ENCODE data around the gene ST6GAL2.

Gene ST6GAL2

GRCh38 chr2:106863387-106863786 is 22.6 kb downstream of the ST6GAL2 start:
- DNase-seq = no peak

GRCh38 chr2:106859498-106859897 is 26.5 kb downstream of the ST6GAL2 start:
- DNase-seq = no peak

GRCh38 chr2:106858810-106859209 is 27.2 kb downstream of the ST6GAL2 start:
- DNase-seq = no peak

- DNase-seq = no peak
These were observed 28.0 kb downstream of the ST6GAL2 start for GRCh38 chr2:106857882-106858478.

GRCh38 chr2:106853631-106854030 is 32.3 kb downstream of the ST6GAL2 start:
- no peak for DNase-seq

GRCh38 chr2:106851881-106852501 is 34.0 kb downstream of the ST6GAL2 start:
- DNase-seq = no peak

GRCh38 chr2:106851087-106851874 is 34.7 kb downstream of the ST6GAL2 start:
- DNase-seq = no peak

GRCh38 chr2:106849253-106849652 is 36.7 kb downstream of the ST6GAL2 start:
- DNase-seq = no peak

GRCh38 chr2:106847366-106847765 is 38.6 kb downstream of the ST6GAL2 start:
- DNase-seq = no peak

- DNase-seq = no peak
These were observed 40.3 kb downstream of the ST6GAL2 start for GRCh38 chr2:106845716-106846115.

- DNase-seq = no peak
These were observed 42.1 kb downstream of the ST6GAL2 start for GRCh38 chr2:106843910-106844250.

- no peak for DNase-seq
These were observed 42.7 kb downstream of the ST6GAL2 start for GRCh38 chr2:106843001-106843909.

- no peak for DNase-seq
These were observed 43.9 kb downstream of the ST6GAL2 start for GRCh38 chr2:106841886-106842645.

GRCh38 chr2:106840818-106841217 is 45.1 kb downstream of the ST6GAL2 start:
- no peak for DNase-seq

- DNase-seq = peak; percentile 40
These were observed 45.9 kb downstream of the ST6GAL2 start for GRCh38 chr2:106839849-106840595.

- no peak for DNase-seq
These were observed 52.7 kb downstream of the ST6GAL2 start for GRCh38 chr2:106833256-106833655.

GRCh38 chr2:106831816-106832569 is 54.0 kb downstream of the ST6GAL2 start:
- no peak for DNase-seq

GRCh38 chr2:106831241-106831640 is 54.7 kb downstream of the ST6GAL2 start:
- no peak for DNase-seq

GRCh38 chr2:106830191-106830590 is 55.8 kb downstream of the ST6GAL2 start:
- no peak for DNase-seq

GRCh38 chr2:106828119-106828518 is 57.8 kb downstream of the ST6GAL2 start:
- no peak for DNase-seq

GRCh38 chr2:106827158-106827557 is 58.8 kb downstream of the ST6GAL2 start:
- DNase-seq = no peak

Data from NCI-H1436 (cell line).